Measurements from ENCODE around the gene EEIG2.

EEIG2 gene

GRCh38 chr1:108551137-108551862 is 8.6 kb upstream of the EEIG2 start:
- DNase-seq: no peak

- no peak for DNase-seq
Measured at GRCh38 chr1:108553905-108554304, 6.0 kb upstream of the EEIG2 start.

DNA sequence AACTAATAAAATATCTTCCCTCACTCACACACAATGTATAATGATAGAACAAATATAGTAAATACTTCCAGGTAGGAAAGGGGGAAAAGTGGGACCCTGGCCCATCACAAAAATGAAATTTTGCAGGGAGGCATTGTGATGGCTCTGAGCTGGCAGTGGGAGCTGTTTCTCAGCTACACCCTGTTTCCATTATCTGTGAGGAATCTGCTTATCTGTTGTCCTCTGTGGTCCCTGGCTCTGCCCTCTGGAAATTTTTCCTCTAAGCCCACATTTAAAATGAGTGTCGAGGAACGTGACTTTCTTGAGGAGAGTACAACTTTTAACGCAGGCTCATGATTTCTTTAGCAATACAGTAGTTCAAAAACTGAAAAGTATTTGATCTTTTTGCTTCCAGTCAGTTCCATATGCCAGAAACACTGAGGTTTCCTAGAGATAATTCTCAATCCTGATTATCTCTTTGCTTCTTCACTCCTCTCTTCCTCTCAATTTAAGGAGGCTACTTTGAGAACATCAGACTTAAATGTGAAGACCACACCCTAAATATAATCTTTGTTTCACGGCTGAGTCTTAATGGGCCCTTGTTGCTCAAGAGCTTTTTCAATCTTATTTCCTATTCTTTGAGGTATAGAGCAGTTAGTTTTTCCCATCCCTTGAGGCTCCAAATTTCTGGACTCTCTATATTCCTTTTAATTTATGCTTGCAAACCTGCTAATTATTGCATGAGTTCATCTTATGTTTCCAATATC is 5.0 kb upstream of the EEIG2 start:
- no peak for DNase-seq

GRCh38 chr1:108556066-108556465 is 3.8 kb upstream of the EEIG2 start:
- DNase-seq: no peak

- no peak for DNase-seq
Measured at GRCh38 chr1:108556499-108556898, 3.4 kb upstream of the EEIG2 start.

GRCh38 chr1:108557296-108557695 is 2.6 kb upstream of the EEIG2 start:
- DNase-seq: no peak

DNA sequence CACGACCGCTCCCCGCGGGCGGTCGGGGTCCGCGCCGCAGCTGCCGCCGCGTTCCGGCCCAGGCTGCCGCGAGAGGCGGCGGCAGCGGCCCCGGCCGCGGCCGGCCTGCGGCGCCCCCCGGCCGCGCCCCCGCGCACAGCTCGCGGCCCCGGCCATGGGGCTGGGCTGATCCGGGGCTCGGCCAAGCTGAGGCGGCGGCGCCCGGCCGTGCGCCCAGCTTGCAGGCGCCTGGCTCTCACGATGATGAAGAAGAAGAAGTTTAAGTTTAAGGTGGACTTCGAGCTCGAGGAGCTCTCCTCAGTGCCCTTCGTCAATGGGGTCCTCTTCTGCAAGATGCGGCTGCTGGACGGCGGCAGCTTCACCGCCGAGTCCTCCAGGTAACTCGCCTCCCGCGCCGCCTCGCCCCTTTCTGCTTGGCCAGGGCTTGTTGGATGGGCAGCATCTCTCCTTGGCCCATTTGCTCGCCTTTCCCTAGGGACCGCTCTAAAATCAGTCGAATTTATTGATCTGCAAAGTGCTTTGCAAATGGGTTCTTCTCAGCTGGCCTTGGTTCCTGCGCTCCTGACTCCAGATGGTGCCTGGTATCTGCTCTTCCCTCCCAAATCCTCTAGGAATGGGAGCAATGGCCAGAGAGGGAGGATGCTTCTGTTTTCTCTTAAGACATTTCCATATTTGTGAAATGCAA is 431 bp downstream of the EEIG2 start:
- peak; percentile 22 for DNase-seq

GRCh38 chr1:108560874-108561459 is 1.1 kb downstream of the EEIG2 start:
- peak; percentile 32 for DNase-seq

DNA sequence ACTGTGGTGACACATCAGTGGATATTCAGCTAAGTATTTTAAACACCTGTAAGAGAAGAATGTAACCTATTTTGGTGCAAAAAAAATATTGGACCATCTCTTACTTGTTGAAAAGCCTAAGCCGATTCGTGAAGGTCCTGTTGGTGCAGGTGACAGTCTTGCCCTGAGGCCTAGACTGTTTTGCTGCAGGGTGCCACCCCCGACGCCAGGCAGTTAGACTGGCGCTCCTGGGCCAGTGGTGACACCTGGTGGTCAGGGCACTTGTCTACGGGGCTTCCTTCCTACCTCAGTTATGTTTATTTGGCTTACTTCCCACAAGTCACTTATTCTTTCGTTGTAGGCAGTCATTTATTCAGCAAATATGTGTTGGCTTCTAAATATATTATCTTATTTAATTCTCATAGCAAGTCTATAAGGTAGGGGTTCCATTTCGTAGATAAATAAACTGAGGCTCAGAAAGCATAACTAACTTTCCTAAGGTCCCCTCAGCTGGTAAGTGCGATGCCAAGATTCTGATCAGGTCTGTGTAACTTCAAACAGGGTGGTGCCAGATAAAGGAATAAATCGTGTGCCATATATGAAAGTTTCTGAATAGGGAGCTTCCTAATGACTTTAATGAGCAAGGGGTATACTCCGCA is 1.9 kb downstream of the EEIG2 start:
- peak; percentile 83 for DNase-seq

DNA sequence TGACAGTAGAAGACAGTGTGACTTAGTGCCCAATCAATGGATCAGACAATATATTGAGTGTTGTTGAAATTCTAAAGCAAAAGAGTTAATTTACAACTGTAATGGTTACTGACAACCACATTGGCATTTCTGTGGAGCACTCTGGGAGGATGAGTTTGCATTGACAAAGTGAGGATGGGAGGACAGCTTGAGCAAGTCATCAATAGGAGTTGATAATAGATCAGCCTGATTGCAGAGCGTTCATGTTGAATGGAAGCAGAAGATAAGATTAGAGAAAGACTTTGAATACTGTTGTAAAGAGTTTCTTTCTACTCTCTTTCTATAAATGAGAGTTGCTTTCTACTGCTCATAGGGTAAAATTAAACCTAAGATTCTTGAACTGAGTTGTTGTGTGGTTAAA is 3.9 kb downstream of the EEIG2 start:
- DNase-seq: no peak

DNA sequence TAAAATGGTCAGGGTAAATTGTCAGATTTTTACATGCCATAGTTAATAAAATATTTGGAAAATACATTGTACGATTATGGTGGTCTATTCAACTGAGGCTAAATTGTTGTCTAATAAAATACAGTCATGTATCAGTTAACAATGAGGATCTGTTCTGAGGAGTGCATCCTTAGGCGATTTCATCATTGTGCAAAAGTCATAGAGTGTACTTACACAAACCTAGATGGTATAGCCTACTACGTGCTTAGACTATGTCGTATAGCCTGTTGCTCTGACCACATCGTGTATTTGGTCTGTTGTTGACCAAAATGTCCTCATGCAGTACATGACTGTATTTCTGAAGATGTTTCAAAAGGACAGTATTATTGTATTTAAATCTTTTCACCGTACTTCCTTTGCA is 5.2 kb downstream of the EEIG2 start:
- DNase-seq: no peak

DNA sequence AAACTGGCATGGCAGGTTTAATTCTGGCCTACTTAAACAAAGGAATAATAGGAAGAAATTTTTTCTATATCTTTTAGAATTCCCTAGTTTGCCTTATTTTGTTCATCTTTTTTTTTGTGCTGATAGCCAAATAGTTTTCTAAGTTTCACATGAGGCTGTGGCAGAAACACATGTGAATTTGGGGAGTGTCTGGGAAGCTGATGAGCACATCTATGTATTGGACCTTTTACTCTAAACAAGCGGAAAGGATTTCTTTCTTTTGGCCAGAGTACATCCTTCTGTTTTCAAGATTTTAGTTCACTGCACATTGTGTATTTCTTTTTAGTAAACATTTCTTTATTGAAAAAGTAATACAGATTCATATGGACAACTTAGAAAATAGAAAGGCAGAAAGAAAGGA is 5.6 kb downstream of the EEIG2 start:
- DNase-seq: no peak

DNA sequence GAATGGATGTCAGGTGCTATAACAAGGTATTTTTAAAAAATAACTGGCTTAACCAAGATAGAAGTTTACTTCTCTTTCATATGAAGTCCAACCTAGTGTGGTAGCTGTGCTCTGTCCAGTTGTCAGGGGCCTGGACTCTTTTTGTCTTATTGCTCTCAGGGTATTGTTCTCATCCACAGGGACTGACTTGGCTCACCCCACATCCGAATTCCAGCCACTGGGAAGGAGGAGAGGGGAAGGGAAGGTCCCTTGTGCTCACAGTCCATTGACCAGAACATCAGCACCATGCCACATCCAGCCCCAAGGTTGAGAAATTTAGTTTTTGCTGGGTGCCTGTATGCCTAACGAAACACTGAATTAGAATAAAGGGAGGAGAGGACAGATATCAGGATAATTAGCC is 8.7 kb downstream of the EEIG2 start:
- DNase-seq: no peak

- DNase-seq: no peak
Measured at GRCh38 chr1:108569097-108569728, 9.3 kb downstream of the EEIG2 start.

DNA sequence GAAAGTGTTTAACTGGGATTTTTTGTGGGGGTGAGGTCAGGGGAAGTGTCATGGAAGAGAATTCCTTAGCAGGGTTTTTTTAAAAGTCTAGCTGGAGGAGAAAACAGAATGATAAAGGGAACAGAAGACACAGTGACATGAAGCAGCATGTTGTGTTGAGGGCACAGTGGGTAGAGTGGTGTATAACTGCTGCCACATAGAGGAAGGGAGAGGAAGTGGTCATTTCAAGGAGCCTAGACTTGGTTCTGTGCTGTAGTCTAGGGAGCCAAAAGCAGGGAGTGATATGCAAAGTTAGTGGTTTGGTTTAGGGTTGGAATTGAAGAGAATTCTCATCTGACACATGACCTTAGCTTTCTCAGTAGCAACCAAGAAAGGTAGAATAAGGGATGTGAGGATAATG is 10.2 kb downstream of the EEIG2 start:
- DNase-seq: no peak

DNA sequence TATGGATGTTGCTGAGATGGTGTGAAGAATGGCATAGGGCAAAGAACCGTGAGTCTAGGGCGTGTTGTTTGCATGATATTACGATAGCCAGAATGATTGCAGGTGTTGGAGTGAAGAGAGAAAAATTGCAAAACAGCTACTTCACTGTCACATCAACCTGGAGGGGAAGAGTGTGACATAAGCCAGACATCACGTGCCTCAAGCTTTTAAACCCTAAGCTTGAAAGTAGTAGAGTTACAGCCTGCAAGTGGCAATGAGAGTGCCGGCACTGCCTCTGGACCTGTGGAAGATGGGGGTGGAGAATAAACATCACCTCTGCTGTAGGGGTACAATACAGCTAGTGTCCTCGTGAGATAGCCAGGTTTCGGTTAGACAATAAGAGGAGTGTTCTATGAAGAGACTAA is 11.1 kb downstream of the EEIG2 start:
- no peak for DNase-seq

- no peak for DNase-seq
Measured at GRCh38 chr1:108572182-108572581, 12.3 kb downstream of the EEIG2 start.

GRCh38 chr1:108573183-108573582 is 13.3 kb downstream of the EEIG2 start:
- no peak for DNase-seq

GRCh38 chr1:108574008-108574407 is 14.1 kb downstream of the EEIG2 start:
- no peak for DNase-seq

- DNase-seq: no peak
Measured at GRCh38 chr1:108575375-108575774, 15.5 kb downstream of the EEIG2 start.

DNA sequence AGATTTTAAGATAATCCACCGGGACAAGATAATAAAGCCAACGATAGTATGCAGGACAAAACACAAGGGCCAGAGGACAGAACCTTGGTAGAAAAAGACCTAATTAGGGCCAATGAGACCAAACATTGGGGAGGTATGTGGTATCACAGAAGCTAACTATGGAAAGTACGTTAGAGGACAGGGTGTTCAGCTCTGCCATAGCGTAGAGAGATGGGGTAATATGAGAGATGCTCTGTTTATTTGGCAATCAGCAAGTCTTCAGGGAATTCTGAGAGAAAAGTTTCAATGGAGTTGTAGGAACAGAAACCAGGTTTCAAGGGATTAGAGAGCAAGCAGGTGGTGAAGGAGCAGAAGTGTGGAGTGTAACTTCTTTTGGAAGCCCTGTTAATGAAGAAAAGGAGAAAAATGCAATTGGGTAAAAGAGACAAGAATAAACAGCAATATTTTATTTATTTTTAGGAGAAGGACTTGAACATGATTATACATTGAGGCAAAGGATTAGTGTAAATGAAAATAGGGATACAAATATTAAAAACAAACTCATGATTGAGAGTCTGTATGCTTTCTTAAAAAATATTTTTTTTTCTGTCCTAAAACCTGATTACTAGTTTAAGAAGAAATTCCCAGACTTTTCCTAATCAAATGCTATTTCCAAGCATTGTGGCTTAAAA is 24.0 kb downstream of the EEIG2 start:
- DNase-seq: no peak

GRCh38 chr1:108584428-108584856 is 24.5 kb downstream of the EEIG2 start:
- DNase-seq: no peak

Measured in activated CD4-positive, alpha-beta T cell treated with anti-CD3 and anti-CD28 coated beads, Interleukin-2, amount 50 U/mL, for 1 hour (primary cell).